ENCODE results near the gene AKAP8. TPM values are rescaled to one million over a fixed set of nuclear protein-coding genes. Genes with fewer than 3 reads are reported as not detected.
A peak's percentile ranks its signal among the peaks of the same experiment; 100 is the strongest.

Gene AKAP8
- total and polyA plus RNA-seq, 2 of the 4 experiments (the other 2 are of a cell fraction): 12.2 to 13.4 TPM

DNA sequence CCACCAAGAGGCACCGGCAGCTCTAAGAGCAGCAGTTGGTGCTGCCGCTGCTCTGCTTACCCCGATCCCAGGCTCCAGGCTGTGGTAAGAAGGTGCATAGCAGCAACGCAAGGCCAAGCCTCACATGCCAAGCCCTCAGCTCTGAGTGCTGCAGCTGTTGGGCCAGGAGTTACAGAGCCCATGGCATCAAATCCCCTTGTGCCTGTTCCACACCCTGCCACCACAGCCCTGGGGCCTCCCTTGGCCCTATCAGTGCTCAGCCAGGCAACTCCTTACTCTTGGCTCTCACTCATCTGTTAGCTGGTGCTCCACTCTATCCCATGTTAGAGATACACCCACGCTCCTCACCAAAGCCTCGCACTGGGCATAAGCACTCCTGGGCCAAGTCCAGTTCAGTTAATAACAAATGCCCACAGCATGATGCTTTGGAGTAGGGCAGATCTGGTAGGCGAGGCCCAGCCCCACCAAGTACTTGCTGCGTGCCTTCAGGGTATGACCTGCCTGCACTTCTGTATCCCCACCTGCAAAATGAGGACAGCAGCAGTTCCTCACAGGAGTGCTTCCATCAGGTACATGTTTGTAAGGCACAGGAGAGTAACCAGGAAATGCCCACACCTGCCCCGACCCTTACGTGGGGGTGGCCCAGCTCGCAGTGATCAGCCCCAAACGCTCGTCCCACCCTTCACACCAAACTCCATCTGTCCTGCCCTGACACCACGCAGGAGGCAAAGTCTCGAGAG, 23.0 kb upstream of the AKAP8 start:
- Histone ChIP-seq H3K14ac (replicated peaks; ENCODE audit: low read depth, low read length) (no peak overlapping the region), H3K4me1 (ENCODE audit: control insufficient read depth, insufficient read depth, low read length) (peaks cover 5% of the 10 kb centered on the region; the same call in 1 of the 2 replicates), H4K8ac (ENCODE audit: low read depth in 2 of 2, low read length in 2 of 2) (no peak overlapping the region), H2AK9ac (replicated peaks; ENCODE audit: low read depth, low read length, poor library complexity) (peak overlapping the region; percentile 5), H3K56ac (ENCODE audit: extremely low read depth, insufficient read depth, low read length) (no peak overlapping the region), H3K18ac (ENCODE audit: low read depth, low read length) (no peak overlapping the region), H2BK15ac (ENCODE audit: low read depth, low read length) (no peak overlapping the region), H3K27ac (ENCODE audit: insufficient read depth, low read length) (no peak overlapping the region), H2BK20ac (ENCODE audit: low read depth, low read length) (no peak overlapping the region), H3K23ac (ENCODE audit: low read depth, low read length) (no peak overlapping the region), H3K9ac (ENCODE audit: low read depth, low read length) (no peak overlapping the region), H3K36me3 (ENCODE audit: control insufficient read depth, insufficient read depth, low read length) (peaks cover 61% of the 10 kb centered on the region), H2AK5ac (ENCODE audit: low read depth, low read length) (no peak overlapping the region), H2BK120ac (ENCODE audit: low read depth, low read length) (no peak overlapping the region), H2BK5ac (ENCODE audit: low read depth, low read length, poor library complexity, severe bottlenecking) (no peak overlapping the region), H3K9me3 (ENCODE audit: control insufficient read depth, insufficient read depth, low read length) (no peaks in the 10 kb centered on the region), H2AFZ (replicated peaks; ENCODE audit: low read length, poor library complexity) (no peak overlapping the region), H4K5ac (ENCODE audit: low read depth, low read length) (no peak overlapping the region), H3K79me1 (ENCODE audit: low read depth in 1 of 2, low read length in 2 of 2) (peaks cover 7 to 70% of the 10 kb centered on the region in 2 experiments; a peak in 3 of 4 replicates), H4K91ac (ENCODE audit: insufficient read depth, low read depth, low read length) (no peak overlapping the region), H3K27me3 (ENCODE audit: control insufficient read depth, insufficient read depth, low read length) (no peaks in the 10 kb centered on the region), H3K4me3 (ENCODE audit: insufficient read depth, low read depth, low read length) (no peak overlapping the region), H3K4ac (ENCODE audit: low read depth, low read length) (no peak overlapping the region), H3K4me2 (ENCODE audit: low read depth, low read length) (no peak overlapping the region), H4K20me1 (ENCODE audit: insufficient read depth, low read length) (peaks cover 86% of the 10 kb centered on the region), H3K9me1 (ENCODE audit: insufficient read depth, low read length) (no peaks in the 10 kb centered on the region; the same call in 1 of the 2 replicates)
- WGBS, 2 experiments (ENCODE audit: extremely low coverage in 2 of 2, insufficient read length in 1 of 2): 100% methylated on average over 3 of the region's 15 CpGs; no CpG with 5 or more reads in 1 of the 2 experiments
- no TSS peak for BruUV-seq (replicated peaks)
- no peak for DNase-seq
- TF ChIP-seq BHLHE40 (IDR thresholded peaks at IDR 0.05; ENCODE audit: low read depth, low read length) (no peak), FOS (IDR thresholded peaks at IDR 0.05; ENCODE audit: low read depth, low read length) (no peak)
- dilution Hi-C loops (cut with HindIII; ENCODE audit: low sequenced_read_pairs, unreplicated experiment) (no loop called here), in situ Hi-C loops (cut with MboI; ENCODE audit: low sequenced_read_pairs) (loop anchor here (25.0 kb wide), 1 partner anchor 785 kb away; the partner anchor contains the start of genes AP1M1 and FAM32A), intact Hi-C loops (cut with micrococcal nuclease) (no loop called here)
- ChIA-PET POLR2A (ENCODE audit: unreplicated experiment) (no interaction called here), CTCF (no interaction called here)
- ATAC-seq (ENCODE audit: low read depth): no peak

Data from IMR-90 (cell line).